K562 (cell line): ENCODE results near the gene BTBD2. TPM values are rescaled to one million over a fixed set of nuclear protein-coding genes. Genes with fewer than 3 reads are reported as not detected.

Experiments used
- ATF7 ChIP-seq: fragments of 450-650 bp; IDR thresholded peaks from 2 replicates; pipeline ENCODE4 v1.7.1; 2014; ENCODE audit warnings: mild to moderate bottlenecking, moderate library complexity
- BDP1 ChIP-seq: IDR thresholded peaks from 3 replicates; pipeline ENCODE4 v1.6.1; 2011; ENCODE audit not compliant: insufficient read length, insufficient read depth
- BMI1 ChIP-seq: fragments of 150-350 bp; IDR thresholded peaks from 2 replicates; pipeline ENCODE4 v1.6.1; 2014; ENCODE audit warnings: low read length
- CHD4 ChIP-seq: fragments of 200-600 bp; sonication (generic); IDR thresholded peaks from 3 replicates; pipeline ENCODE4 v1.6.1; 2012; ENCODE audit warnings: low read depth, mild to moderate bottlenecking, mixed read lengths, low read length, inconsistent platforms; ENCODE audit not compliant: insufficient read depth, insufficient replicate concordance, poor library complexity, severe bottlenecking
- FOXP1 ChIP-seq: sonication (generic); formaldehyde crosslinking; IDR thresholded peaks from 2 replicates; pipeline ENCODE4 v1.8.0; 2022; ENCODE audit warnings: mild to moderate bottlenecking, missing genetic modification reagents
- HDAC6 ChIP-seq: IDR thresholded peaks from 2 replicates; pipeline ENCODE4 v1.6.1; 2012; ENCODE audit warnings: low read depth, mild to moderate bottlenecking, control low read depth, inconsistent platforms, low read length, moderate library complexity
- HMG20B ChIP-seq: fragments of 250-450 bp; sonication (Bioruptor Pico); IDR thresholded peaks from 2 replicates; pipeline ENCODE4 v1.5.0; 2021; ENCODE audit warnings: mild to moderate bottlenecking
- NR2C1 ChIP-seq, 2 experiments: fragments of 450-650 bp; IDR thresholded peaks; 2 replicates each; pipeline ENCODE4 v1.6.1; 2017; ENCODE audit warnings: mild to moderate bottlenecking in 2 of 2, antibody characterized with exemption in 1 of 2, inconsistent platforms in 1 of 2, missing compliant biosample characterization in 1 of 2, missing genetic modification characterization in 1 of 2
- POLR2AphosphoS5 ChIP-seq: IDR thresholded peaks from 2 replicates; pipeline ENCODE4 v1.6.1; 2011; ENCODE audit warnings: mild to moderate bottlenecking, low read depth, low read length, moderate library complexity; ENCODE audit not compliant: control insufficient read depth, insufficient read depth
- RBM15 ChIP-seq: fragments of 200-400 bp; formaldehyde crosslinking; IDR thresholded peaks from 2 replicates; pipeline ENCODE4 v1.6.1; 2018; ENCODE audit warnings: mild to moderate bottlenecking, low read length, moderate library complexity; ENCODE audit not compliant: insufficient read depth
- RFX1 ChIP-seq: fragments of 450-650 bp; IDR thresholded peaks from 2 replicates; pipeline ENCODE4 v1.6.1; 2016; ENCODE audit warnings: mild to moderate bottlenecking, moderate library complexity
- SMARCA5 ChIP-seq: fragments of 450-650 bp; IDR thresholded peaks from 2 replicates; pipeline ENCODE4 v1.6.1; 2016
- ZNF699 ChIP-seq: fragments of 250-450 bp; sonication (Bioruptor Pico); IDR thresholded peaks from 2 replicates; pipeline ENCODE4 v1.8.0; 2021; ENCODE audit warnings: mild to moderate bottlenecking, moderate library complexity; ENCODE audit not compliant: insufficient replicate concordance
- ZNF79 ChIP-seq: fragments of 250-450 bp; sonication (Bioruptor Pico); IDR thresholded peaks from 2 replicates; pipeline ENCODE4 v1.4.0; 2020; ENCODE audit warnings: low read depth, mild to moderate bottlenecking, moderate library complexity
- polyA plus RNA-seq, 8 experiments: library from polyadenylated mRNA; depleted of rRNA in 4 of 8; stranded (reverse) in 5 of 8; unstranded in 3 of 8; fragments of >200 nt; fragmentation: Nextera tagmentation in 2 of 8; fragmentation: Illumina TruSeq in 1 of 8; extraction: Ambion mirVana in 2 of 8; extraction: Trizol in 1 of 8; gene quantifications; 2 replicates each; pipeline versions ENCODE4 v1.2.1 to v1.2.3, GENCODE V29; 2011 to 2014; ENCODE audit warnings: inconsistent platforms in 1 of 8, missing spikeins in 1 of 8
- total RNA-seq, 7 experiments: library from RNA; depleted of rRNA in 6 of 7; stranded (reverse); fragments of >200 nt in 6 of 7; fragmentation: Illumina TruSeq in 2 of 7; extraction: Trizol in 2 of 7; gene quantifications; 2 replicates each; pipeline versions ENCODE4 v1.2.1 to v1.2.3, GENCODE V29; 2011 to 2021; ENCODE audit warnings: low replicate concordance in 1 of 7
- TF ChIP-seq, protein P1 (sequence below): sonication (generic); formaldehyde crosslinking; IDR thresholded peaks from 2 replicates; pipeline ENCODE4 v1.5.0; 2020; ENCODE audit warnings: missing genetic modification reagents
- TF ChIP-seq, protein P2 (sequence below): fragments of 250-450 bp; sonication (Bioruptor Pico); IDR thresholded peaks from 2 replicates; pipeline ENCODE4 v1.8.0; 2022; ENCODE audit warnings: inconsistent platforms, mild to moderate bottlenecking, moderate library complexity, borderline replicate concordance
- TF ChIP-seq, protein P3 (sequence below): fragments of 250-450 bp; sonication (Bioruptor Pico); IDR thresholded peaks from 2 replicates; pipeline ENCODE4 v1.5.0; 2020; ENCODE audit warnings: mild to moderate bottlenecking
- TF ChIP-seq, protein P4 (sequence below): fragments of 250-450 bp; sonication (Bioruptor Pico); IDR thresholded peaks from 2 replicates; pipeline ENCODE4 v1.5.0; 2021; ENCODE audit warnings: mild to moderate bottlenecking, borderline replicate concordance

Gene BTBD2
- total and polyA plus RNA-seq, 9 of the 15 experiments (the other 6 are each of a cell fraction or from before 2014, with no cell fraction given), result 0.10 to 15.6 (median 6.9) TPM

DNA sequence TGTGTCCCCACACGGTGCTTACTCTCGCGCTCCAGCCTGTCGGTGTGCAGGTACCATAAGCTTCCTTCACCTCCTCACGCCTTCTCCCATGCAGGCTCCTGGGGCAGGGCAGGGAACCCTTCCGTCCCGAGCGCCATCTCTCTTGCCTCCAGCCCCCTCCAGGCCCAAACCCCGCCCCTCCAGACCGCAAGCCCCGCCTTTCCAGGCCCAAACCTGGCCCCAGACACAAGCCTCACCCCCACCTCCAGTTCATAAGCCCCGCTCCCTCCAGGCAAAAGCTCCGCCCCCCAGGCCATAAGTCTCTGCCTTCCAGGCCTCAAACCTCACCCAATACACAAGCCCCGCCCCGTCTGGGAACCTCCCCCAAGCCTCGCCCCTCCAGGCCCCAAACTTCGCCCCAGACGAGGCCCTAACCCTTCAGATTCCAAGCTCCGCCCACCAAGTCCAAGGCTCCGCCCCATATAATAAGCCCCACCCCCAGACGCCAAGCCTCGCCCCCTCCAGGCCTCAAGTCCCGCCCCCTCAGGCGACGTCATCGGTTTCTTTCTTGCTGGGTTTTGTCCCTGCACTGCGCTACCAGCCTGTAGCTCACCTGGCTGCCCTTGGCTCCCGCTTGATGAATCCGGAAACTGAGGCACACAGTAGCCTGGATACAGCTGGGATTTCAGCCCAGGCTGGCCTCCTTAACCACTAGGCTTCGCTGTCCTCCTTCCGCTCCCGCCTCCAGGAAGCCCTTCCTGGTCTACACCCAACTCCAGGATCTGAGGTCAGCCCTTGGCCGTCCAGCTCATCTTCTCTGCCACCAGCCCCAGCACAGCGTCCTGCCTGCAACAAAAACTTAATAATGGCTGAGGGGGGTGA, 19.4 kb upstream of the BTBD2 start (continued):
- TF ChIP-seq ZNF699 (CRISPR knock-in tag) (no peak), ZNF79 (no peak), ATF7 (peak; percentile 88), SMARCA5 (peak; percentile 76), BMI1 (no peak), BDP1 (no peak), HDAC6 (no peak), HMG20B (CRISPR knock-in tag) (no peak), FOXP1 (peak; percentile 65; the same call in 1 of the 2 replicates), RFX1 (no peak), POLR2AphosphoS5 (no peak), RBM15 (no peak), NR2C1 (IDR thresholded peaks at IDR 0.05) (no peak), NR2C1 (tag; IDR thresholded peaks at IDR 0.05) (no peak), CHD4 (peak; percentile 82)
- TF ChIP-seq, protein P1, sequence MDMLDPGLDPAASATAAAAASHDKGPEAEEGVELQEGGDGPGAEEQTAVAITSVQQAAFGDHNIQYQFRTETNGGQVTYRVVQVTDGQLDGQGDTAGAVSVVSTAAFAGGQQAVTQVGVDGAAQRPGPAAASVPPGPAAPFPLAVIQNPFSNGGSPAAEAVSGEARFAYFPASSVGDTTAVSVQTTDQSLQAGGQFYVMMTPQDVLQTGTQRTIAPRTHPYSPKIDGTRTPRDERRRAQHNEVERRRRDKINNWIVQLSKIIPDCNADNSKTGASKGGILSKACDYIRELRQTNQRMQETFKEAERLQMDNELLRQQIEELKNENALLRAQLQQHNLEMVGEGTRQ (CRISPR knock-in tag), result no peak
- TF ChIP-seq, protein P2, sequence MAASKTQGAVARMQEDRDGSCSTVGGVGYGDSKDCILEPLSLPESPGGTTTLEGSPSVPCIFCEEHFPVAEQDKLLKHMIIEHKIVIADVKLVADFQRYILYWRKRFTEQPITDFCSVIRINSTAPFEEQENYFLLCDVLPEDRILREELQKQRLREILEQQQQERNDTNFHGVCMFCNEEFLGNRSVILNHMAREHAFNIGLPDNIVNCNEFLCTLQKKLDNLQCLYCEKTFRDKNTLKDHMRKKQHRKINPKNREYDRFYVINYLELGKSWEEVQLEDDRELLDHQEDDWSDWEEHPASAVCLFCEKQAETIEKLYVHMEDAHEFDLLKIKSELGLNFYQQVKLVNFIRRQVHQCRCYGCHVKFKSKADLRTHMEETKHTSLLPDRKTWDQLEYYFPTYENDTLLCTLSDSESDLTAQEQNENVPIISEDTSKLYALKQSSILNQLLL (CRISPR knock-in tag), result no peak
- TF ChIP-seq, protein P3, sequence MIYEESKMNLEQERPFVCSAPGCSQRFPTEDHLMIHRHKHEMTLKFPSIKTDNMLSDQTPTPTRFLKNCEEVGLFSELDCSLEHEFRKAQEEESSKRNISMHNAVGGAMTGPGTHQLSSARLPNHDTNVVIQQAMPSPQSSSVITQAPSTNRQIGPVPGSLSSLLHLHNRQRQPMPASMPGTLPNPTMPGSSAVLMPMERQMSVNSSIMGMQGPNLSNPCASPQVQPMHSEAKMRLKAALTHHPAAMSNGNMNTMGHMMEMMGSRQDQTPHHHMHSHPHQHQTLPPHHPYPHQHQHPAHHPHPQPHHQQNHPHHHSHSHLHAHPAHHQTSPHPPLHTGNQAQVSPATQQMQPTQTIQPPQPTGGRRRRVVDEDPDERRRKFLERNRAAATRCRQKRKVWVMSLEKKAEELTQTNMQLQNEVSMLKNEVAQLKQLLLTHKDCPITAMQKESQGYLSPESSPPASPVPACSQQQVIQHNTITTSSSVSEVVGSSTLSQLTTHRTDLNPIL (CRISPR knock-in tag), result no peak
- TF ChIP-seq, protein P4, sequence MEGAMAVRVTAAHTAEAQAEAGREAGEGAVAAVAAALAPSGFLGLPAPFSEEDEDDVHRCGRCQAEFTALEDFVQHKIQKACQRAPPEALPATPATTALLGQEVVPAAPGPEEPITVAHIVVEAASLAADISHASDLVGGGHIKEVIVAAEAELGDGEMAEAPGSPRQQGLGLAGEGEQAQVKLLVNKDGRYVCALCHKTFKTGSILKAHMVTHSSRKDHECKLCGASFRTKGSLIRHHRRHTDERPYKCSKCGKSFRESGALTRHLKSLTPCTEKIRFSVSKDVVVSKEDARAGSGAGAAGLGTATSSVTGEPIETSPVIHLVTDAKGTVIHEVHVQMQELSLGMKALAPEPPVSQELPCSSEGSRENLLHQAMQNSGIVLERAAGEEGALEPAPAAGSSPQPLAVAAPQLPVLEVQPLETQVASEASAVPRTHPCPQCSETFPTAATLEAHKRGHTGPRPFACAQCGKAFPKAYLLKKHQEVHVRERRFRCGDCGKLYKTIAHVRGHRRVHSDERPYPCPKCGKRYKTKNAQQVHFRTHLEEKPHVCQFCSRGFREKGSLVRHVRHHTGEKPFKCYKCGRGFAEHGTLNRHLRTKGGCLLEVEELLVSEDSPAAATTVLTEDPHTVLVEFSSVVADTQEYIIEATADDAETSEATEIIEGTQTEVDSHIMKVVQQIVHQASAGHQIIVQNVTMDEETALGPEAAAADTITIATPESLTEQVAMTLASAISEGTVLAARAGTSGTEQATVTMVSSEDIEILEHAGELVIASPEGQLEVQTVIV (CRISPR knock-in tag), result no peak
